Endodermal cell (in vitro differentiated cells): Measurements from ENCODE around the gene RAI2. TPM values are rescaled to one million over a fixed set of nuclear protein-coding genes. Genes with fewer than 3 reads are reported as not detected.

Experiments
- DNase-seq: peaks from one replicate; pipeline ENCODE4 v3.0.0-alpha.2; 2017
- H3K27ac ChIP-seq: 2 replicates; pipeline ENCODE4 v1.5.1; 2013; ENCODE audit warnings: mild to moderate bottlenecking, low read depth, low read length, moderate library complexity
- H3K27me3 ChIP-seq: 2 replicates; pipeline ENCODE4 v1.6.1; 2013; ENCODE audit warnings: mild to moderate bottlenecking, low read length, moderate library complexity; ENCODE audit not compliant: insufficient read depth, control insufficient read depth, poor library complexity, severe bottlenecking
- H3K36me3 ChIP-seq: 2 replicates; pipeline ENCODE4 v1.7.0; 2013; ENCODE audit warnings: mild to moderate bottlenecking, low read length, moderate library complexity; ENCODE audit not compliant: control insufficient read depth, insufficient read depth
- H3K4me1 ChIP-seq: one replicate; pipeline ENCODE4 v1.7.0; 2013; ENCODE audit warnings: low read length; ENCODE audit not compliant: control insufficient read depth, insufficient read depth
- H3K4me3 ChIP-seq: 2 replicates; pipeline ENCODE4 v1.5.1; 2013; ENCODE audit warnings: mild to moderate bottlenecking, low read length, moderate library complexity
- H3K9ac ChIP-seq: 2 replicates; pipeline ENCODE4 v1.6.1; 2013; ENCODE audit warnings: mild to moderate bottlenecking, low read length, moderate library complexity; ENCODE audit not compliant: poor library complexity, severe bottlenecking; ENCODE audit errors: extremely low read depth
- H3K9me3 ChIP-seq: 2 replicates; pipeline ENCODE4 v1.6.1; 2013; ENCODE audit warnings: mild to moderate bottlenecking, low read length, moderate library complexity; ENCODE audit not compliant: control insufficient read depth
- H3K27ac Mint-ChIP-seq: 2 replicates; pipeline ENCODE4 v1.8.0; 2020; ENCODE audit warnings: mixed read lengths
- H3K27me3 Mint-ChIP-seq: 2 replicates; pipeline ENCODE4 v1.8.0; 2021; ENCODE audit warnings: mild to moderate bottlenecking, mixed read lengths; ENCODE audit not compliant: insufficient read depth
- H3K36me3 Mint-ChIP-seq: 2 replicates; pipeline ENCODE4 v1.8.0; 2020; ENCODE audit warnings: low read depth, mixed read lengths
- H3K4me1 Mint-ChIP-seq: 2 replicates; pipeline ENCODE4 v1.8.0; 2020; ENCODE audit warnings: mixed read lengths
- H3K4me3 Mint-ChIP-seq: 2 replicates; pipeline ENCODE4 v1.8.0; 2020; ENCODE audit warnings: mild to moderate bottlenecking, moderate library complexity, mixed read lengths
- H3K9me3 Mint-ChIP-seq: 2 replicates; pipeline ENCODE4 v1.8.0; 2020; ENCODE audit warnings: mild to moderate bottlenecking, mixed read lengths
- CTCF ChIP-seq: fragments of 200-600 bp; sonication (generic); conservative IDR thresholded peaks from 2 replicates; pipeline ENCODE4 v1.5.0; 2021; ENCODE audit warnings: antibody characterized with exemption, mild to moderate bottlenecking
- WGBS, 2 experiments: methylation state at CpG; one replicate each; pipeline versions ENCODE4 v1.1.5 to v1.1.7; 2013; ENCODE audit warnings: missing lambda C conversion rate in 2 of 2, mixed read lengths in 1 of 2; ENCODE audit not compliant: insufficient coverage in 1 of 2, insufficient read length in 1 of 2; 5-methylcytosine and 5-hydroxymethylcytosine counted together
- total RNA-seq, 2 donors: library from RNA; stranded (reverse); fragmentation: NEBNext Ultra II Directional in 1 of 2; extraction: Animal tissue kit (Norgen Biotek cat#: 25700) in 1 of 2; gene quantifications; 2 replicates in 1 of 2; 3 replicates in 1 of 2; pipeline ENCODE4 v1.2.1, GENCODE V29; 2021

The RAI2 gene
- total RNA-seq, 2 donors from 2014 or later: 4.8 to 5.8 TPM

GRCh38 chrX:17818726-17819125 lies 42.4 kb downstream of the RAI2 start:
- no peaks in the 10 kb centered on the region for H3K36me3 ChIP-seq
- 93 to 95% methylated on average over 7 to 11 of the region's 11 CpGs for WGBS, 2 experiments
- TF ChIP-seq CTCF: no peak
- H3K9ac ChIP-seq: no peak overlapping the region
- no peaks in the 10 kb centered on the region for H3K4me1 ChIP-seq
- DNase-seq: no peak
- no peak overlapping the region for H3K27ac ChIP-seq
- Mint-ChIP-seq H3K4me3 (no peak overlapping the region), H3K36me3 (no peaks in the 10 kb centered on the region), H3K27me3 (no peaks in the 10 kb centered on the region), H3K4me1 (peaks cover 8% of the 10 kb centered on the region), H3K27ac (no peak overlapping the region), H3K9me3 (peaks cover 40% of the 10 kb centered on the region)
- H3K4me3 ChIP-seq: no peak overlapping the region
- H3K27me3 ChIP-seq: no peaks in the 10 kb centered on the region
- H3K9me3 ChIP-seq: no peaks in the 10 kb centered on the region

- Histone ChIP-seq H3K4me3 (no peak overlapping the region), H3K9me3 (no peaks in the 10 kb centered on the region), H3K27ac (no peak overlapping the region), H3K36me3 (no peaks in the 10 kb centered on the region), H3K27me3 (no peaks in the 10 kb centered on the region), H3K9ac (no peak overlapping the region), H3K4me1 (no peaks in the 10 kb centered on the region)
- peaks cover 36% of the 10 kb centered on the region for H3K9me3 Mint-ChIP-seq
- H3K4me3 Mint-ChIP-seq: no peak overlapping the region
- no peak overlapping the region for H3K27ac Mint-ChIP-seq
- TF ChIP-seq CTCF: no peak
- DNase-seq: no peak
- WGBS, 2 experiments: 77% methylated on average over 1 of the region's 1 CpG; no CpG with 5 or more reads in 1 of the 2 experiments
- no peaks in the 10 kb centered on the region for H3K27me3 Mint-ChIP-seq
- H3K4me1 Mint-ChIP-seq: peaks cover 8% of the 10 kb centered on the region
- no peaks in the 10 kb centered on the region for H3K36me3 Mint-ChIP-seq
Measured at GRCh38 chrX:17817251-17817650, 43.8 kb downstream of the RAI2 start.

- no peak overlapping the region for H3K9ac ChIP-seq
- H3K4me3 ChIP-seq: no peak overlapping the region
- TF ChIP-seq CTCF: no peak
- 20 to 71% methylated on average over 1 to 2 of the region's 3 CpGs for WGBS, 2 experiments
- no peak for DNase-seq
- no peaks in the 10 kb centered on the region for H3K27me3 ChIP-seq
- H3K9me3 ChIP-seq: no peaks in the 10 kb centered on the region
- peaks cover 42% of the 10 kb centered on the region for H3K9me3 Mint-ChIP-seq
- H3K4me1 ChIP-seq: no peaks in the 10 kb centered on the region
- H3K27me3 Mint-ChIP-seq: no peaks in the 10 kb centered on the region
- H3K36me3 ChIP-seq: no peaks in the 10 kb centered on the region
- peaks cover 8% of the 10 kb centered on the region for H3K4me1 Mint-ChIP-seq
- no peak overlapping the region for H3K27ac Mint-ChIP-seq
- no peak overlapping the region for H3K27ac ChIP-seq
- H3K4me3 Mint-ChIP-seq: no peak overlapping the region
- H3K36me3 Mint-ChIP-seq: no peaks in the 10 kb centered on the region
Measured at GRCh38 chrX:17814557-17814956, 46.5 kb downstream of the RAI2 start.
